NCI-H524 (cell line): ENCODE data around the gene GSN.

Experiments used
- DNase-seq, 2 experiments: peaks; one replicate each; lab custom pipeline; 2025; lab: John Stamatoyannopoulos, UW

GSN gene

DNA sequence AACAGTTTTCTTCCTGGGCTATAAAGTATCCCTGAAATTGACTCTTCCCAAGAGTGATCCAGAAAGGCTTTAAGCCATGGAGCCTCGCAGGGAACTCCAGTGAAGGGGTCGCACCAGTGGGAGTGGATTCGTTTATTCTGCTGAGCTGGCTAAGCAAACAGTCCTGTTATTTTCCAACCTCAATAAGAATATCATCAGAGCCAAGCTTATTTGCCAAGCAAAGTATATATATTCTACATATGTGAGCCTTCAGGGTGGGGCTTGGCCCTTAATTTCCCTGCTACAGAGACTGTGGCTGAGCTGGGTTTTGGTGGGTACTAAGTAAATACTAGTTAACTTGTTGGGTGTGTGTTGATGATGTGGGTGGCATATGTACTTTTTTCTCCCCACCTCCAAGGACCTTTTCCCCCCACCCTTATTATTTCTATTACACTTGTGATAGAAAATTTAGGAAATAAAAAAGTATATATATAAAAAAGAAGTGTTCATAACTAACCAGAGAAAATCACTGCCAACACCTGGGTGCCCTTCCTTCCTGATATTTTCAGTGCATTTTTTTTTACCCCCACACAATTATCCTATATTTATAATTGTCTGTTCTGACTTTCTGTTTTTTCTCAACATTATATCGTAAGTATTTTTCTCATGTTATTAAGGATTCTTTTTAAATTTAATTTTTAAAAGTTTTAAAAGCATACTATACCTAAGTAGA is 5.3 kb downstream of the GSN start:
- no peak for DNase-seq

DNA sequence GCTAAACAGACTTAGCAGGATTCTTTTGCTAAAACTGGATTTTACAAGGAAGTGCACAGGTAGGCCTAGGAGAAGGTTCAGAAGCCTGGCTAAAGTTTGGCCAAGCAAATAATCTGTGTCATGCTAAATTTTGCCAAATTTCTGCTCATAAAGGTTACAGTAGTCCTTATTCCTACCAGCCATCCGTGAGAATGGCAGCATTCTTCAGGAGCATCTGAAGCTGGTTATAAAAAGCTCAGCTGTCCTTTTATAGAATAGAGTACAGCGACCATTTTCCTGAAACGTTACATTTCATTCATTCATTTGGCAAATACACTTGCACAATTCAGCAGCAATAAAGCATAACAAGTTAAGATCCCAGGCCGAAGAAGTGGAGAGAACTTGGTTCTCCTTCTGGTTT is 6.9 kb downstream of the GSN start:
- DNase-seq: no peak

DNA sequence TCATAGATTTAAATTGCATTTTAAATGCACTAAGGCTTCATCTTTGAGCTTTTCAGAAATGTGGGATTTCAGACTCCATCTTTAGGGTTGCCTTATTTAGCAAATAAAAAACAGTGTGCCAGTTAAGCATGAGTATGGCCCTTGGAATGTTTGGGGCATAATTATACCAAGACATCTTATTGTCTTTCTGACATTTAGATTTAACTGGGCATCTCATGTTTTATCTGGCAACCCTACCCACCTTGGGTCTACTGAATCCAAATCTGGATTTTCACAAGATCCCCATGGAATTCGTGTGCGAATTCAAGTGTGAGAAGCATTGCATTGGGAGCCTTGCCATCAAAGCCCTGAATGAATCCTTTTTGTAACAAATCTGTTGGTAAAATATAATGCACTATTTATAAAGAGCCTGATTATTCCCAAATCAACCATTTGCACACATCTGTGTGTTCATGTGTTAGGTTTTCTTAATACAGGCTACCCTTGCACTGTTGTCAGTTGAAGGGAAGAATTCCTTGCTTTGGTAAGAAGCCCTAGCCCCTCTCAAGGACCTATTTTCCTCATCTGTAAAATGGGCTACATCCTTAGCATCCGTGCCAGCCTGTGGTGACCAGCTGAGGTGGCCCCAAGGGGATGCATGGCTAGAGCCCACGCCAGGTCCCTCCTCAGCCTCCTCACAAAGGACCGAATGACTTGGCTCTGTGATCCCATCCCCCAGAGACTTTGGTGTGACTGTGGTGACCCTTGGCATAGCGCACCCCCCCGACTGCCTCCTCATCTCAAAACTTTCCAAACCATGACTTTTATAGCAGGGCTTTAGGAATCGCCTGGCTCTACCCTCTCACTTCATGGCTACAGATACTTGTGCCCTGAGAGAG is 8.1 kb downstream of the GSN start:
- DNase-seq: no peak

DNA sequence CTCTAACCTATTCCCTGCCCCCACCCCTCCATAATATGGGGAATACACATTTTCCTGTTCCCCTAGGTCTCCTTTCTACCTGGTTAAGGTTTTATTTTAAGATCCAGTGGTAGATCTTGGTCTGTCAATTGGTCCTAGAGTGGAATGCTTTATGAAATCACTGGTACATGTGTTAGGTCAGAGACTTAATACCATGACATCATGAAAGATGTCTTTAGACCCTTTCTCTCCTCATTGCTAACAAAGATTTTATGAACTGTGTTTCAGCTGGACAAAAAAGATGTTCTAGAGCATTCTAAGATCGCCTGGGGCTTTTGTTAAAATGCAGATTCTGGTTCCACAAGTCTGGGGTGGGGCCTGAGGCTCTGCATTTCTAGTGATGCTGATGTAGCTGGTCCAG is 9.1 kb downstream of the GSN start:
- DNase-seq: no peak

DNA sequence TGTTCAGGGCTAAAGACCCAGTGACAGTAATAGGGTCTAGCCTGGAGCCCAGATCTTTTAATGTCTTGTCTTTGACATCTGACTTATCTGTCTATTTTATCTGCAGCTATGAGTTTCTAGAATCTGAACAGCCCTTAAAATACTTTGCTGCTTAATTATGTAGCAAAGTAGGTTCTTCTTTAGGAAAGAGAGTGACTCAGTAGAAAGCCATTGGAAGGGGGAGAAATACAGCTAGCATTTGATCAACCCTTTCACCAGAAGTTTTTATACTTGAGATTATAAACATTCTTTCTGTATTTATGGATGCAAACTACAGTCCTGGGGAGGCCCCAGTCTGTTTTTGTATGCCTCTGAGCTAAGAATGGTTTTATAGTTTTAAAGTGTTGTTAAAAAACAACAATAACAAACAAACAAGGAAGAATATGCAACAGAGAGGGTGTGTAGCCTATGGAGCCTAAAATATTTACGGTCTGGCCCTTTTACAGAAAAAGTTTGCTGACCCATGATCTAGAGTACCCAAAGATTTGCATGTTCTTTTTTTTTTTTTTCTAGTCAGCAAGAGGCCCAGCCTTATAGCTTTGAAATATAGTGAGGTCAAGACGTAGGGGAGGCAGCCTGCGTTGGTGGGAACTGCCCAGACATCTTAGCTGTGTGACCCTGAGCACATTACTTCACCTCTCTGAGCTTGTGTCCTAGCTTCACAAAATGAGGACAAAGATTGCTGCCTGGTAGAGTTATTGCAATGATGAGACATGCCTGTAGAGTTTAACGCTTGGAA is 9.7 kb downstream of the GSN start:
- no peak for DNase-seq

DNA sequence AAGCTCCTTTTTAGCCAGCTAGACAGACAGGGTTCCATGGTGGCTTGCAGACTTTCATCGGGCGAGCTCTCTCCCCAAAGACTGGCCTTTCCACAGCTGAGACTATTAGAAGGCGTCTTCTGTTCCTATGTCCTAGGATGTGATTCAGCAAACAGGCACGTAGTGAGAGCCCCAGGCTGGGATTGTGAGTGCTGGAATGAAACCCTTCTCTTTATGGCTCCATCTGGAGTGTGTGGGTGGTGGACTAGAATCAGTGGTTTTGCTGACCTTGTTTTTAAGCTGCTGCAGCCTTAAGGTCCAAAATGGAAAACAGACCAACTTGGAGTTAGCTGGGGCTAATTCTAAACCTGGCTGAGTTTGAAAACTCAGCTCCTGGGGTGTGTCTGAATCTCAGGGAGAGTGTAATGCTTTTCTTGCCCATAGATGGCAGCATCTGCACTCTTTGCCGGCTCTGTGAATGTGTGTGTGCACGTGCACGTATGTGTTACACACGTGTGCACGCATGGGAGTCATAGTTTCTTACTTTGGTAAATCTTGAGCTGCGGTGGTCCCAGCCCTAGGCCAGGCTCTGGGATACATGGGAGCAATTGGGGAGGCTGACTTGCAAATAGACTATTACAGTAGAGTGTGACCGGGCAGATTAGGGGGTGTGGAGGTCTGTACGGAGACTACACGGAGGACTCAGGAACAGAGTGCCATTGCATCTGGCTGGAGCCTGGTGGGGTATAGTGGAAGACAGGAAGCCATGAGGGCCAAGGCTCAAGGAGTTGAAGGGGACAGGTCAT is 10.7 kb downstream of the GSN start:
- peak; percentile 34 to 49 for DNase-seq

DNA sequence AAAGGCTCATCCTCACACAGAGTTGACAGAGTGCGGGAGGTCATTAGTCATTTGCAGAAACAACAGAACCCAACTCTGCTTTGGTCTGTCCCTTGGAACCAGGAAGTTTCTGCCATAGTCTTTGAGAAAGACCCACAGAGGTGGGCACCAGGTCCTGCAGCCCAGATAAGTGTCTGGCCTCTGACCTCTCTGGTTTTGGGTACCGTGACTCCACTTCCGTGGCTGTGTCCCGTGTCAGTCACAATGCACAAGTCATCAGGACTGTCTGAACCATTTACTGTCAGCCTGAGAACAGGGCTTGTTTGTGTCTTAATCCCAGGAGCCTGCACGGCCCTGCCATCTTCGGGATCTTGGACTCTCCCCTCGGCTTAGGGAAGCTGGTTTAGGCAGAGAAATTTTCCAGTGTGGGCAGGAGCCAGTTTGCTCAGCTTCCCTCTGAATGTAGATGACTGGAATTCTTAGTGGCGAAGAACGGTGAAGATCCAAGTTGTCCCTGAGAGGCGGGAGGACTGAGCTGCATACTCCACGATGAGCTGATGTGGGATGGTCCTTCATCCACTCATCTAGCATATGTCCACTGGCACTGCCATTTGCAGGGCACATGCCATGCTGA is 11.9 kb downstream of the GSN start:
- DNase-seq: no peak

DNA sequence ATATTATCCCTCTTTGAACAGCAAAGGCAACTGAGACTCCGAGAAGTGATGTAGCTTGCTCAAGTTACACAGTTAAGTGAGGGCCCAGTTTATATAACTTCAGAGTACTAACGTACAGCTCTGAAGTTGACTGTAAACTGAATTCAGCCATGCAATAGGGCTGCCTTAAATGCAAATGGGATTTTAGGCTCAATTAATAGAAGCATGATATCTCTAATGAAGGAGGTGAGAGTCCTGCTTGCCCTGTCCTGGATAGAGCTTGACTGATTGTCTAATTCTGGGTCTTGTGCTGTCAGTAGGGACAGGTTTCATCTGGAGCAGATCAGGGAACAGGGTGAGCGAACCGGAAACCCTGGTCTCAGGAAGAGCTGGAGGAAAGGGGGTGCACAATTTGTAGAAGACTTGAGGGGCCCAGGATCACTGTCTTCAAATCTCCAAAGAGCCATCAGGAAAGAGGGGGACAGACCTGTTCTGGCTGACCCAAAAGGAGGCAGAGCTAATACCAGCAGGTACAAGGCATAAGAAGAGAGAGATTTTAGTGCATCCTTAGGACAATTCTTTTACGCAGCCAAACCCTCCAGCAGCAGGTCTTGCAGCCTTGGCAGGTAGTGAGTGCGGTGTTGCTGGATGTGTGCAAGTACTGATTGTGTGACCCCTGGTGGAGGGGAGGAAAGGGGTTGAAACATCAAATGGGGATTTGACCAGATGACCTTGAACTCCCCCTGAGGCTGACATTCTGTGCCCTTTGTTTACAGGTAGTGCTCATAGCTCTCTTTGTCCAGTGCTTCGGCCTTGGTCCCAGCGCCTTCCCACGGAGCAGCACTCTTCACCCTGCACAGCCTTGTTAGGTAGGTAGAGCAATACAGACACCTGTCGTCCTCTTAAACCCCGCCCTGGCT is 13.0 kb downstream of the GSN start:
- no peak for DNase-seq

DNA sequence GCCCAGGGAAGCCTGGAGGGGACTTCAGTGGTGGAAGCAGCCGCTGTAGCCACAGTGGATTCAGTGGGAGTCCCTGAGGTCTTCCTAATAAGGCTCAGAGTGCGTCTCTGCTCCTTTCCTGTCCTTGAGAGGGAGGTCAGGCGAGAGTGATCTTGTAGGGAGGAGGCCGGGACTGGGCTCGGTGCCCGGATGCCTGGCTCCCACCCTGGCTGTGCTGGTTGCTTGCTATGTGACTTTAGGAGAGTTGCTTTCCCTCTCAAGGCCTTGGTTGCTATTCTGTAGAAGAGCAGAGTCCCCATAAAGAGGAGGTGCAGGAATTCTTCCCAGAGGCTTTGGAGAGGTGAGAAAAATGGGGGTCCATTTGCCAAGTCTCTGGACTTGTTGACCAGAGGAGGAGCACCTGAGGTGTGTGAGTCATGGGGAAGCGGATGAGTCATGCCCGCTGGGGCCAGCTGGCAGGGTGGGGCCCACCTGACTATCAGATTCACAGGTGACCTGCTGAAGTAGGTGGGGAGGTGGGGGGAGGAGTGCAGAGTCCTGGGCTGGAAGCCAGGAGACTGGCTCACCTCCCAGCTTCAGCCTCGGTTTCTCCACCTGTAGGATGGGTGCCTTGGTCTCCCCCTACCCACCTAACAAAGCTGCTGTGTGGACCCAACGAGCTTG is 13.8 kb downstream of the GSN start:
- DNase-seq: no peak

DNA sequence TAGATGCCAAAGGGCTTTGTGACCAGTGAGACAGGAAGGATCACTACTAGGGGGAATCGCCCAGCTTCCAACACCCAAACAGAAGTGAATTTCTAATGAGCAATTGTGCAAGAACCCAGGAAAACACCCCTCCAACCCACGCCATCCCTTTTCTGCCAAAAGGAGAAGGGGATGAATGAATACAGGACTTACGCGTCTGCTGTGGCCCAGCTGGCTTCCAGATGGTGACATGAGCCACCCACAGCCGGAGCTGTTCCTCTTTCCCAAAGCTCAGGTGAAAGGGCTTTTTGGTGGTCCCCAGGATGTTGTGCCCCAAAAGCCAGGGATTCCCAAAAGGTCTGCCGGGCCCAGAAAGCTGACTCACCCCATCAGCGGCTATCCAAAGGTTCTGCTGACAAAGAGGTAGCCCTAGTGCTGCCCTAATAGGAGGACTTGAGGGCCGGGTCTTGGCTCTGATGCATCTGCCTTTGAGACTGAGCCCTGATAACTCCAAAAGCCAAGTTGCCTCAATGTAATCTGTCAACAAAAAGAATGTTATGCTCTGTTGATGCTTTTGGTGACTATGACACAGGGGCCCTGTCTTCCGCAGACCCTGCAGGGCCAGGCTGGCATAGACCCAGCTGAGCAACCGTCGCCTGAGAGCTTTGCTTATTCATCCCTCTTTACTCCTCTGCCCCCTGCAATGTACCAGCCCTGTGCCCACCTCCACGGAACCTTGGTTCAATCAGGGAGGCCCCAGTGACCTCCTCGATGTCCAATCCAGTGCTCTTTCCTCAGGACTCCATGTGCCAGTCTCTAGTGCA is 14.5 kb downstream of the GSN start:
- DNase-seq: peak in 1 of 2 experiments; percentile 41

DNA sequence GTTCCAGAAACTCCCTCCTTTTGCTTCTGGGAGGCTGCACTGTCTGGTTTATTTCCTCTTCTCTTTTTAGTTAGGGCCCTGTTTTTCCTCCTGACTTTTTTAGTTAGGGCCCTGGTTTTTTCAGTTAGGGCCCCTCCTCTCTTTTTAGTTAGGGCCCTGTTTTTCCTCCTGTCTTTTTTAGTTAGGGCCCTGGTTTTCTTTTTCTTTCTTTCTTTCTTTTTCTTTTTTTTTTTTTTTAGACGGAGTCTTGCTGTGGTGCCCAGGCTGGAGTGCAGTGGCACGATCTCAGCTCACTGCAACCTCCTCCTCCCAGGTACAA is 15.1 kb downstream of the GSN start:
- no peak for DNase-seq

DNA sequence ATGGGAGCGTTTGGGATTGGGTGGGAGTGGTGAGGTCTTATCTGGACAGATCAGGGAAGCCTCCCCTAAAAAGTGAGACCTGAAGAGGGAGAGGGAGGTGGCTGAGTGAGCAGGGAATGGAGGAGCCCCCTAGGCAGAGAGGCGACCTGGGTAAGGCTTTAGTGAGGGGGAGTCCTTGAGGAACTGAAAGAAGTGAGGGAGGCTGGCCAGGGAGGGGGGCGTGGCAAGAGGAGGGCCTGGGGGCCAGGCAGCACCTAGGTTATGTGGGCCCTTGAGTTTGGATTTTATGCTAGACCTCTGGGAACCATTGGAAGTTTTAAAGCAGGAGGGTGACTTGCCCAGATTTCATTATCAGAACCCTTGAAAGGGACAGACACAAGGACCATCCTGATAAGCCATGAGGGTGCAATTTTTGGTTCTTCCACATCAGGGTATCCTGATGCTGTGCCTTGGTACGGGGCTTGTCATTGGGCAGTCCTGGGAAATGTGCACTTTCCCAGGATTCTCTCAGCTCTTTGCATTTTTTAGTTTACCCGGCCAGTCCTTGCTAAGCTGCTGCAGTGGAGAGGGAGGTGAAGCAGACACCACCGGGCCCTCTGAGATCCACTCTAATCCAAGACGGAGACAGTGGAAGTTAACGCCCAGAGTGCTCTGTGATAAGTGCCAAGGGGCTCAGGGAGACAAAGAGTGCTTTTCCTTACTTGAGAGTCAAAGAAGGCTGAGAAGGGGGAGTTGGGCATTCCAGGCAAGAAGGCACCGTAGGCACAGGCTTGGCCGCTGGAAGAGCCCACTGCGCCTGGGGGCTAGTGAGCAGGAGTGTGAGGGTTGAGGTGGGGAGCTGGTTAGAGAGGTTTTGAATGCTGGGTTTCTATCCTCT is 16.1 kb downstream of the GSN start:
- DNase-seq: no peak

DNA sequence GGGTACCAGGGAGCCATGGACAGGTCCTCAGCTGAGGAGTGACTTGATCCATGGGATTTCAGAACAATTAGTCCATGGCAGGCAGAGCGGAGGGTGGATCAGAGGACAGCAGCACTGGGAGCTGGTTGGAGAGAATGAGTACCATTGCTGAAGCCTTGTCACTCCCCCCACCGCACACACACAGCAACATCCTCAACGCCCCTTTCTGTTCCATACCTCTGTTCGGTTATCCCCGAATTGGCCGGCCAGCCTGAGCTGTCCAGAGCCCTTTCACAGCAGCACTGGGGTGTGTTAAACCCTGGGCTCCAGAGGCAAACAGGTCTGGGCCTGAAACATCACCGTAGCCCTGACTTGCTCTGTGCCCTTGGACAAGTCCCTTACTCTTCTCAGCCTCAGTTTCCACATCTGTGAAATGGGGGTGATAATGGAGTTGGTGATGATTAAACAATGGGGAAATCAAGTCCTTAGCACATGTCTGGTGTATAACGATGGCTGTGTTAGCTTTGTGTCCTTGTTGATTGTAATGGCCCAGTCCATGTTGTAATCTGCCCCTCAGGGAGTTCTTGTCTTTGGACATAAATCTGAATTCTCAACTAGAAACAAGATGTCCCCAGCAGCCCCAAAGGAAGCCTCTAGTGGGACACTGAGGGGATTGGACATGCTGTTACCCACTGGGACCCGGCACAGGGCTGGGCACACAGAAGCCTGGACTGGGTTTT is 16.9 kb downstream of the GSN start:
- no peak for DNase-seq

DNA sequence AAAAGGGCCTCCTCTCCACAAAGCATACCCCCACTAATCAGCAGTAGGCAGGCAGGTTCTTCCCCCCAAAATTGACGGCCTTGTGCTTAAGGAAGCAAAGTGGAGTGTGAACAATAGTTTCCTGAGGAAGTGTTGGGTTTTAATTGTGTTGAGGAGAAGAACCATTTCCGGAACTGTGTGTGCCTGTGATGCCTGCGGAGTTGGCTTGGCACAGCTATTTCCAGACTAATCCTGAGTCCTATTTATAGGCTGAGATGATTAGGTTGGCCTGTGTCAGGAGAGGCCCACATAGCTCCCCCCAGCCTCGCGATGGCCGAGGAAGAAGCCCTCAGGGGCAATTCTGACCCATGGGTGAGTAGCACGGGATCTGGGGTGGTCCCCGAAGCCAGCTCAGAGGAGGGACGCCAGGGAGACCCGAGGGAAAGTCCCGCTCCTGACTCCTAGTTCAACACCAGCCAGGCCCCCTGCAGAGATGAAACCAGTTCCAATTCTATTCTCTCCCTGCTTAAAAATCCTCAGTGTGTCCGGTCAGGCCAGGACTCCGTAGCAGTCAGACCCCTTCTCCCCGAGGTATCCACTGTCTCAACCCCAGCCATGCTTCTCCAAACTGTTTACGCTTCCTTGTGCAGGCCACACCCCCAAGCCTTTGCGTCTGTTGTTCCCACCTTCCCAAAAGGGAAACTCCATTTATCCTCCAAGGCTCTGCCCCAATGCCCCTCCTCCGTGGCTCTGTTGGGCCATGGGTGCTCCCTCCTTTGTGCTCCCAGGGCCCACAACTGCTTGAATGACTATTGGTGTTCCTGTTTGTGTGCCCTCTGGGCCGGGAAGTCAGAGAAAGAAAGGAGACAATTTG is 18.1 kb downstream of the GSN start:
- DNase-seq: no peak

DNA sequence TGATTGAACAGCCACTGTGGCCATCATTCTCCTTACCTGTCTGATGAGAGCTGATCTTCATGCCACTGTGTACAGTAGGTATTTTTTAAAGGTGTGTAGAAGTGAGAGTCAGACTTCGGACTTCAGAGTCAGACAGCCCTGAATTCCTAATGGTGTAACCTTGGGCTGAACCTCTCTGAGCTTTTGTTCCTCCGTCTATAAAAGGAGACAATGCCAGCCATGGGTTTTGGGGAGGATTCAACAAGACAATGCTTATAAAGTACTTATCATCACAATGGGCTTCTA is 18.7 kb downstream of the GSN start:
- DNase-seq: no peak

DNA sequence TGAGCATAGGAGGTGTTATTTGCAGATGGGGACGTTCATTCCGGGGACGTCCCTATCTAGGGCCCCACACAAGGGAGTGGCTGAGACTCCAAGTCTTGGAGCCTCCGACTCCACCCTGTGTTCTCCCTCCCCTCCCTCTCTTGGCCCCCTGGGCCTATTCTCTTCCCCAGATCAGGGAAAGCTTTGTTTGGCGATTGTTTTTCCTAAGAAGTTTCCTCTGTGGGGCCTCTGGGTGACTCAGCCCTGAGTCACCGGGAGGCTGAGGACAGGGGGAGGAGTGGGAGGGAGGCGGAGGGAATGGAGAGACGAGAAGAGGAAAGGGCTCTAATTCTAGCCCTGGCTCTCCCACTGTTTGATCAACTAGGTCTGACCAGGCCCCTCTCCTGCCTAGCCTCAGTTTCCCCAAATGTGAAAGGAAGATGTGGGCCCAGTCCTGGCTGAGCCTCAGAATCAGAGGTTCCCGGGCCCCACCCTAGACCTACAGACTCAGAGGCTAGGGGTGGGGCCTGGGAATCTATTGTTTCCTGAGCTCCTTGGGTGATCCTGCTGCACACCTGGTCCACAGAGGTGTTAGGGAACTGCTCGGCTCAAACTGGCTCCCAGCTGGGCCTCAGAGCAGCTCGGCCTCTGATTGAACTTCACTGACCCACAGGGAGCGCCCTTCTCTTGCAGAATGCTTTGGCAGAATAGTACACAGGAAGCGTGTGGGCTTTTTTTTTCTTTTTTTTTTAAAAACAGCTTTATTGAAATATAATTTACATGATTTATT is 19.2 kb downstream of the GSN start:
- no peak for DNase-seq
